Stimulated activated CD4-positive, alpha-beta T cell treated with anti-CD3 and anti-CD28 coated beads, Interleukin-4, amount 100 ng/mL, for 4 hours (primary cell): ENCODE data around the gene RGS7.
"Not testable (repeated sequence)": the region's sequence is repeated elsewhere in the genome, so short reads cannot be mapped to it uniquely, and the experiment has no call there.

Source experiments
- DNase-seq, 2 experiments: peaks; one replicate each; pipeline ENCODE4 v3.0.0-alpha.2; 2020

RGS7 gene

DNA sequence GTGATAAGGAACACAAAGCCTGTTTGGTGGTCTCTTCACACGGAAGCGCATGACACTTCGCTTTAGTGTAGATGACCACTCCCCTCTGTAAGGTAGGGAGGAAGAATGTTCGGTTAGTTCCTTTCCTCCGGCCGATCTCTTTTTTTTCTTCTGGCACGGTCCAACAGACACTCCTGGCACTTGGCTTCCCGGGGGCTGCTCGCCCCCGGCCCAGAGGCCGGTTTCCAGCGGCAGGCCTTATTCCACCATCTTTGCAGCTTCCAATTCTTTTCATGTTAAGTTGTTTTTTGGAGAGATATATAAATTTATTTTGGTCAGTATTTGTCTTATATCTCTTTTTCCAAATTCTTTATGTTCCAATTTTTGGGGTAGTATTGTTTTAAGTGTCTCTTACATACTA is 593.2 kb downstream of the RGS7 start:
- no peak for DNase-seq

DNA sequence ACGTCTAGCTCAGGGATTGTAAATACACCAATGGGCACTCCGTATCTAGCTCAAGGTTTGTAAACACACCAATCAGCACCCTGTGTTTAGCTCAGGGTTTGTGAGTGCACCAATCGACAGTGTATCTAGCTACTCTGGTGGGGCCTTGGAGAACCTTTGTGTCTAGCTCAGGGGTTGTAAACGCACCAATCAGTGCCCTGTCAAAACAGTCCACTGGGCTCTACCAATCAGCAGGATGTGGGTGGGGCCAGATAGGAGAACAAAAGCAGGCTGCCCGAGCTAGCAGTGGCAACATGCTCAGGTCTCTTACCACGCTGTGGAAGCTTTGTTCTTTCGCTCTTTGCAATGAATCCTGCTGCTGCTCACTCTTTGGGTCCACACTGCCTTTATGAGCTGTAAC is 593.9 kb downstream of the RGS7 start:
- DNase-seq, result not testable (repeated sequence)

DNA sequence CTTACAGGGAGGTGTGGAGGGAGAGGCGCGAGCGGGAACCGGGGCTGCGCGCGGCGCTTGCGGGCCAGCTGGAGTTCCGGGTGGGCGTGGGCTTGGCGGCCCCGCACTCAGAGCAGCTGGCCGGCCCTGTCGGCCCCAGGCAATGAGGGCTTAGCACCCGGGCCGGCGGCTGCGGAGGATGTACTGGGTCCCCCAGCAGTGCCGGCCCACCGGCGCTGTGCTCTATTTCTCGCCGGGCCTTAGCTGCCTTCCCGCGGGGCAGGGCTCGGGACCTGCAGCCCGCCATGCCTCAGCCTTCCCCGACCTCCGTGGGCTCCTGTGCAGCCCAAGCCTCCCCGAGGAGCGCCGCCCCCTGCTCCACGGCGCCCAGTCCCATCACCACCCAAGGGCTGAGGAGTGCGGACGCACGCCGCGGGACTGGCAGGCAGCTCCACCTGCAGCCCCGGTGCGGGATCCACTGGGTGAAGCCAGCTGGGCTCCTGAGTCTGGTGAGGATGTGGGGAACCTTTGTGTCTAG is 594.5 kb downstream of the RGS7 start:
- DNase-seq, result not testable (repeated sequence)

DNA sequence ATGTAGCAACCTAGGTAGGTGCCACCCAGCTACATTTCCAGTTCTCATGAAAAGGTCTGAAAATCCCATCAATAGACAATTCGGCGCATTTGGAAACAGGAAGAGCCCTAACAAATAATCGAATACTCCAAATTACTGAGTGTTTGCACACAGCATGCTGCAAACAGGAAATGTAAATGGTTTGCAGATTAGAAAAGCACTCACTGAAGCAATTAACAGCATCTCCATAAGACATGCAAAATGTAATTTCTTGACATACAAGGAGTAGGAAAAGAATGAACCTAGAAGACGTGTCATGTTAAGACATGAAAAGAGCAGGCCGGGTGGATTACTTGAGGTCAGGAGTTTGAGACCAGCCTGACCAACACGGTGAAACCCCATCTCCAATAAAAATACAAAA is 598.2 kb downstream of the RGS7 start:
- DNase-seq, result not testable (repeated sequence)

DNA sequence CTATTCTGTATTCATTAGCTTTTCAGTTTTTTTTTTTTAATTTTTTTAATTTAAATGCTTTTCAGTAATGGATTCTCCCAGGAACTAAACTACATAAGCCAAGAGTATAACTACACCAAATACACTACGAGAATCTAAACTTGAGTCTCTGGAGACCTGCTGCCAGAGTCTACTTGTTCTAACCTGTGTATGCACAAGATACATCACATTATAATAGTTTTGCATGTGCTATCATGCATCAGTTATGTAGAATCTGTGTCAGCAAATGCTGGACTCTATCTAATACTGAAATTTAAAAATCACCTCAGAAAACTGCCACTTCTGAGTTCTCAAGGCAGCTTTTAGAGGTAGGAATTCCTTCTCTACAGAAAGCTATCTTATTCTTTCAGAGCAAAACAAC is 598.7 kb downstream of the RGS7 start:
- no peak for DNase-seq

DNA sequence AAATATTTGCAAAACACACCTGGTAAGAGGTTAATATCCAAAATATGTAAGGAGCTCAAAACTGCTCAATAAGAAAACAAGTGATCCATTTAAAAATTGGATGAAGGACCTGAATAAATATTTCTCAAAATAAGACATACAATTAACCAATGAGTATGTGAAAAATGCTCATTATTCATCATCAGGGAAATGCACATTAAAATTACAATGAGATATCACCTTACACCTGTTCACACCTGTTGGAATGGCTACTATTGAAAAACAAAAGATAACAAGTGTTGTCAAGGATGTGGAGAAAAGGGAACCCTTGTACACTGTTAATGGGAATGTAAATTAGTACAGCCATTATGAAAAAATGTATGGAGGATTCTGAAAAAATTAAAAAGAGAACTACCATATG is 609.1 kb downstream of the RGS7 start:
- DNase-seq, result no peak

DNA sequence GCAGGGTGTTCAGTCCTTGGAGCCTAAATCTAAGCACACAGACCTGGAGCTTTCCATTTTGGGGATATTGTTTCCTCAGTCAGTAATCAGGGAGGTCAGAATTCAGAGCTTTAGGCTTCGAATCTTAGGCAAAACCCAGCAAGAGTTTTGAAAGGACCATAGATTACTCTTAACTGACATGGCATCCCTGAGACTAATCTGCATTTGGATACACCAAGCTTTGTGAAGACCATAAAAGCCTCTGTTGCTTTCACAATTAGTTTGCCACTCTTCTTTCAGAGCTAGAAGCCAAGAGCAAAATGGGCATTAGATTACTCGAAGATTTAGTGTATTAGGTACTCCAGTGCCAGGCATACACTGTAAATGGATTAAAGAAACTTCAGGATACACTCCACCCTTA is 613.3 kb downstream of the RGS7 start:
- no peak for DNase-seq

DNA sequence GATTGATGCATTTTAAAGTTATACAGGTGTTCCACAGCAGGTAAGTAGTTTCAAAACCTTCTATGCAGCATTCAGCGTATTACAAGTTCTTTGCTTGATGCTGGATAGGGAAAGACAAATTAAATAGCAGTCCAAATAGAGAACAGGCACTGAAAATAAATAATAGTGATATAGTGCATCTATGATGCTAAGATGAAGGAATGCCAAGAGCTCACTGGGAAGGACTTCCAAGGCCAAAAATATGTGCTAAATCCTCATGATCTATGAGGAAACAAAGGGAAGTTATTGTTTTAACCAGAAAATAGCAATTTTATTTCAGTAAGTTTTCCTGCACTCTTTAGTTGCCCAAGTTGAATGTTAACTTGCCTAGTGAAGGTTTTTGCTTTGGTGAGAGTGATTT is 617.3 kb downstream of the RGS7 start:
- DNase-seq, result no peak

DNA sequence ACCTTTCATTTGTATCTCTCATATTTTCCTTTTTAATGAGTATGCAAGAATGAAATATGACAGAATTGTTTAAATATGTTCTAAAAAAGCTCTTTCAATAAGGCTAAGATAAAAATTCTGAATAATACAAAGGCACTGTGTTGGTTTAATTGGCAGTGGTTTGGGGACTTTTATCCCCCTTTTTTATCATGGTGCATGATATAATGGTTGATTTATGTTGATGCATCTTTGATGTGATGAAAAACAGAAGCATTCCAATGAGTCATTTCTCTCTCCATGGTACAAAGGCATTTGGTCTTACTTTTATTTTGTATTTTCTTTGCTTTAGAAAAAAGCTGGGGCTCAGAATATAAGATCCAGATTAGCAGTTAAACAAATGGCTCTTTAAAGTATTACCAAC is 617.9 kb downstream of the RGS7 start:
- DNase-seq, result no peak

DNA sequence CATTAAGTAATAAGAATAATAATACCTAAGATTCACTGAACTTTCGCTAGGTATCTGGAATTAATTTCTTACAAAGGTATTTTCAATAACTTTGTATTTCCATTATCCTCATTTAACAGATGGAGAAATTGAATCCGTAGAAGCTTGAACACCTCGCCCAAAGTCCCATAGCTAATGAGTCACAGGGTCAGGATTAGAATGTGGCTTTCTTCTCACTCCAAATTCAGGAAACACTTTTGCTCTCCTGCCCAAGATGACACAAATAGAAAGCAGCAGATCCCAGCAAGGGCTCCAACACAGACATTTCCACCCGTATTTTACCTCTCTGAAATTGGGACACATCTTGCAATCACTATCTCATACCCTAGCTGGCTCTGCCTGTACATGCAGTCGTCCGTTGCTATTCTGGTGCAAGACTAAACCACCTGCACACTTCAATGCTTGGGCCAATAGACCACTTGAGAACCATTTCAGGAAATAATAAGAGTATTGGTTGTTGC is 619.2 kb downstream of the RGS7 start:
- no peak for DNase-seq

DNA sequence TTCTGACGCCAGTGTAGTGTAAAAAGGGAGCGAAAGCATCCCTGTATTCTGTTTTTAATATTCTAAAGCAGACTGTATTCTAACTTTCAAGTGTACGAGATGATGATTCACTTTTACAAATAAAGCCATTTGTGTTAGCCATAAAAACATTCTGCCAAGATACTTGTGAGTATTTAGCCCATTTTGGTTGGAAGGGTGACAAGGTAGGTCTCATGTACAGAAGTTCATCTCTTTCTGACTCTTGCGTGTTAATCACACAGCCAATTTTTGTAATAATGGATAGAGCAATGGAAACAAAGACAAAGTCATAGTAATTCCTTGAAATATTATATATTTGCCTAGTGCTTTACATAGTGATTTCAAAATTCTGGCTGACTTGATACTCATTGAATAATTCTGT is 619.7 kb downstream of the RGS7 start:
- DNase-seq, result no peak

DNA sequence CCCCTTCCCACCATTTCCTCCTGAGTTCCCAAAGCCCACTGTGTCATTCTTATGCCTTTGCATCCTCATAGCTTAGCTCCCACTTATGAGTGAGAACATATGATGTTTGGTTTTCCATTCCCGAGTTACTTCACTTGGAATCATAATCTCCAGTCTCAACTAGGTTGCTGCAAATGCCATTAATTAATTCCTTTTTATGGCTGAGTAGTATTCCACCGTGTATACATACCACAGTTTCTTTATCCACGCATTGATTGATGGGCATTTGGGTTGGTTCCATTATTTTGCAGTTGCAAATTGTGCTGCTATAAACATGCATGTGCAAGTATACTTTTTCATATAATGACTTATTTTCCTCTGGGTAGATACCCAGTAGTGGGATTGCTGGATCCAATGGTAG is 622.3 kb downstream of the RGS7 start:
- not testable (repeated sequence) for DNase-seq

DNA sequence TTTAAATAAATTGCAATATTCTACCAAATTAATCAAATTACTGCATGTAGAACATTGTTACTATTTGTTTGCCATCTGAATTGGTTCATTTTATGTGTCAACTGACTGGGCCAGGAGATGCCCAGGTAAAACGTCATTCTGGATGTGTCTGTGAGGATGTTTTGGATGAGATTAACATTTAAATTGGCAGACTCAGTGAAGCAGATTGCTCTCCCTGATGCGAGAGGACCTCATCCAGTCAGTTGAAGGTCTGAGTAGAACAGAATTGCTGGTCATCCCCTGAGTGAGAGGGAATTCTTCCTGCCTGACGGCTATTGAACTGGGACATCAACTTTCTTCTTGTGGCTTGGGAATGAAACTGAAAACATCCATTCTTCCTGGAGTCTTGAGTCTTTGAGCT is 623.0 kb downstream of the RGS7 start:
- DNase-seq, result no peak

DNA sequence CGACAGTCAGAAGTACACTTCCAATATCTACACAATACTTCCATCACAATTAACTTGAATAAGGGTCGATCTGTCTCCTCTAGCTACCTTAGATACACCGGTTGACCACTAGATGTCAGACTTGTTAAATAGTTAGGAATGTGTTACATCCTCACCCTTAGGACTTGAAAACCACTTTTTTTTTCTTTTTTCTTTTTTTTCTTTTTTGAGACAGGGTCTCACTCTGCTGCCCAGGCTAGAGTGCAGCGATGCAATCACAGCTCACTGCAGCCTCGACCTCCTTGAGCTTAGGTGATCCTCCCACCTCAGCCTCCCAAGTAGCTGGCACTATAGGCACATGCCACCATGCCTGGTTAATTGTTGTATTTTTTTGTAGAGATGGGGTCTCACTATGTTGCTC is 624.6 kb downstream of the RGS7 start:
- no peak for DNase-seq
